Tibial nerve (tissue), 4 donors: Measurements from ENCODE around the gene POLR1E.

Experiments used
- EP300 ChIP-seq, 2 donors: sonication (generic); formaldehyde crosslinking; IDR thresholded peaks; one replicate each; pipeline ENCODE4 v1.6.1; 2017; ENCODE audit warnings: antibody characterized with exemption in 2 of 2, mild to moderate bottlenecking in 1 of 2
- POLR2A ChIP-seq, 2 donors: fragments of 450-650 bp; IDR thresholded peaks; one replicate each; pipeline ENCODE4 v1.6.1; 2017; ENCODE audit warnings: antibody characterized with exemption in 2 of 2, mild to moderate bottlenecking in 2 of 2, moderate library complexity in 2 of 2
- TF ChIP-seq, protein P1 (sequence below), 5 experiments: fragments of 200-600 bp in 3 of 5; fragments of 450-650 bp in 2 of 5; sonication (generic) in 3 of 5; IDR thresholded peaks; one replicate each; pipeline ENCODE4 v1.5.1; 2016 to 2019; ENCODE audit warnings: antibody characterized with exemption in 5 of 5, mild to moderate bottlenecking in 3 of 5, moderate library complexity in 2 of 5

- no peak for TF ChIP-seq POLR2A (IDR thresholded peaks at IDR 0.05)
- TF ChIP-seq, protein P1, sequence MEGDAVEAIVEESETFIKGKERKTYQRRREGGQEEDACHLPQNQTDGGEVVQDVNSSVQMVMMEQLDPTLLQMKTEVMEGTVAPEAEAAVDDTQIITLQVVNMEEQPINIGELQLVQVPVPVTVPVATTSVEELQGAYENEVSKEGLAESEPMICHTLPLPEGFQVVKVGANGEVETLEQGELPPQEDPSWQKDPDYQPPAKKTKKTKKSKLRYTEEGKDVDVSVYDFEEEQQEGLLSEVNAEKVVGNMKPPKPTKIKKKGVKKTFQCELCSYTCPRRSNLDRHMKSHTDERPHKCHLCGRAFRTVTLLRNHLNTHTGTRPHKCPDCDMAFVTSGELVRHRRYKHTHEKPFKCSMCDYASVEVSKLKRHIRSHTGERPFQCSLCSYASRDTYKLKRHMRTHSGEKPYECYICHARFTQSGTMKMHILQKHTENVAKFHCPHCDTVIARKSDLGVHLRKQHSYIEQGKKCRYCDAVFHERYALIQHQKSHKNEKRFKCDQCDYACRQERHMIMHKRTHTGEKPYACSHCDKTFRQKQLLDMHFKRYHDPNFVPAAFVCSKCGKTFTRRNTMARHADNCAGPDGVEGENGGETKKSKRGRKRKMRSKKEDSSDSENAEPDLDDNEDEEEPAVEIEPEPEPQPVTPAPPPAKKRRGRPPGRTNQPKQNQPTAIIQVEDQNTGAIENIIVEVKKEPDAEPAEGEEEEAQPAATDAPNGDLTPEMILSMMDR (IDR thresholded peaks at IDR 0.05) = no peak
- TF ChIP-seq EP300 (IDR thresholded peaks at IDR 0.05) = no peak
These were observed 46.0 kb downstream of the POLR1E start for GRCh38 chr9:37531699-37532098.
